GM18502 (cell line): ENCODE data around the gene SLCO2A1.

Source experiments
- ATAC-seq: cut with Tn5 transposase; IDR thresholded peaks from one replicate; pipeline ENCODE4 v1.9.1; 2021; ENCODE audit warnings: mild to moderate bottlenecking; ENCODE audit not compliant: unreplicated experiment, poor library complexity

The SLCO2A1 gene

DNA sequence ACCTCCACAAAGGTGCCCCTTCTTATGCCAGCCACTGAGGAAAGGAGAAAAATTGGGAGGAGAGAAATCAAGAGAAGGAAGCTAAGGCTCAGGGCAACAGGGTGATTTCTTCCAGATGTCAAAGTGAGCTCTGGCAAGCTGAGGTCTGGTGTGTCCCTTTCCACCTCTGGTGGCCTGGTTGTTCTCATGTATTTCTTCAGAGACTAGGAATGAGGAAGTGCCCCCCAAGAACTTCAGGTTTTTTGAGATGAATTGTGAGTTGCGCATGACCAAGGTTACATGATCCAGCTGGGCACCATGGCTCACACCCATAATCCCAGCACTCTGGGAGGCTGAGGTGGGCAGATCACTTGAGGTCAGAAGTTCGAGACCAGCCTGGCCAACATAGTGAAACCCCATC lies 139.7 kb downstream of the SLCO2A1 start:
- no peak for ATAC-seq

DNA sequence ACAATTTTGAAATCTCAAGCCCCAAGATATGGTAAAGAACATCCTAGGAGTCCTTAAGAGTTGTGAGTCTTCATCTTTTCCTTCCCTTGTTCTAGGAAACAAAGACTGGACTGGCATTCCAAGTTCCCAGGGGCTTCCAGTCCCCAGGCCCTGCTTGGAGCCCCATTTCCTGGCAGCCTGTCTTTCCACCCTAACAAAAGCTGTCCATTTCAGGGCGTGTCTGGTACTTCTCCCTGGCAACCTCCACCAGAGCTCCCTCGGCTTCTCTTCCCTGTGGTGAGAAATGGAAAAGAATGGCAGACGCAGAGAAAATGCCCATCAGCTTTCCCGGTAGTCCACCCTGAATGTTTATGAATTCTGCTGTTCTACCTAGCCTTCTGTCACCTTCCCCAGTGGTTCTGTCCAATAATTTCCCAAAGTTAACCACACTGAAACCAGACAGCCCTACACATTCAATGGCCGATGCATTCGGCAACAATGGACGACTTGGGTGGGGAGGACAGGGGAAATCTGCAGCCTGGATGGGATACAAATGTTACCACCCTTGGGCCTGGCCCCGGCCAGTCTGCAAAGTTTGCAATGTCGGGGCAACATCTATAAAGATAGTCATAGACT lies 140.9 kb downstream of the SLCO2A1 start:
- no peak for ATAC-seq

DNA sequence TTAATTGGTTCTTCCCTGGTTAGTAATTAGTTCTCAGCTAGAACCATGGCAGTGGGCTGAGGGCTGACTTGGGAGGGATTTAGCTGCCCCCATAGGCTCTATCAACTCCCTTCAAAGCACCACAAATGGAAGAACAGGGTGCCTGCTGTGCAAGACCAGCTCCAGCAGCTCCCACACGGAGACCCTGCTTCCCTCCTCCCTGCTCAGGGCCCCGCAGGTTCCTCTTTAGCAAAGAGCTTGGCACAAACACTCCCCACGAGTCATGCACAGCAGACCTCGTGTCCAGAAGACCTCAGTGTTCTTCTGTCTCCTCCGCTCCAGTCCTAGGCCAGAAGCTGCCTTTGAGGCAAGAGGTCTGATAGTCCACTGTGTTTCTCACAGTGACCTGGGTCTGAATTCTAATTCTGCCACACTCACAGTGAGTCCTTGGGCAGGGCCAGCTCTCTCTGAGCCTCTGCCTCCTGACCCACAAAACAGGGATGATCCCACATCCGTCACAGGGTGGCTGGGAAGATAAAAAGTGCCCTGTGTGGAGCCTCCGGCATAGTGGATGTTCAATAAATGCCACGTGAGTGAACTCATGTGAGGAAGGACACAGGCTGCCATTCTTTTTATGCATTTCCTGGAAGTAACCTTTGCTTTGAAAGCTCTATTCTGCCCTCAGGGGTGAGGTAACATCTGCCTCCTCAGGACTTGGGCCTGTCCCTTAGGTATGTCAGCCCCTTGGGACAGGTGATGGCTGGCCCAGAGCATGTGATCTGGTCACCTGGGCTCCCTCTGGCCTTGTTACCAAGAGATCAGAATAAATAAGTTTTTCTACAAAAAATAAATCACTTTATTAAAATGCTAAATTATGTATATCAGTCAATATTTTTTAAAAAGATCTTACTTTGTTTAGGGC lies 141.7 kb downstream of the SLCO2A1 start:
- ATAC-seq: no peak

DNA sequence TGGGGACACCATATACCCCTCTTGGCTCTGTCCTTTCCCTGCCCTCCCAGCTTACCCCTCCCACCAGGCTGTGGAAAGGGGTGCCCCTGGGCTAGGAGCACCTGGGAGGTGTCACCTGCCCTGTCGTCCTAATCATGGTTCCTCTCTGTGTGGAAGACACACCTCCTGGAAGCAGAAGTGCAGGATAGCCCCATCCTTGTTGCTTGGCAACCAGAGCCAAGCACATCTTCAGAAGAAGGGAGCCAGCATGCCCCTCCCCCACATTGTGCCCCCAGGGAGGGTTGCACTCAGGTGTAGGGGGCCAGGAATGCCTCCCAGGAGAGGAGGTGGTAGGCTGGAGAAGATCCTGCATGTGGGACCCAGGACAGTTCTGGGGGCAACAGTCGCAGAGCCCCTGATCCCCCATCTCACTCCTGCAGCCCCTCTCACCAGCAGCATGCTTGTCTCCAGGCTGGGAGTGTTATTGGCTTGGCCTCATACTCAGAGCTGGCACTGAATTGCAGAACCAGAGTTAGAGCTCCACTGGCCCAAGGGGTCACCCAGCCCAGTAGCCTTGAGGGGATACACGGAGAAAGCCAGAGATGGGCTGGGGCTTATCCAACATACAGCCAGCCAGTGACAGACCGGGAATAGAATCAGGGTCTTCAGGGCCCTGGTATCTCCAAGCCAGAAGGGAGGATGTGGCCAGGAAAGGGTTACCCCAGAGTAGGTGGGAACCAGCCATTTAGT lies 142.5 kb downstream of the SLCO2A1 start:
- no peak for ATAC-seq

DNA sequence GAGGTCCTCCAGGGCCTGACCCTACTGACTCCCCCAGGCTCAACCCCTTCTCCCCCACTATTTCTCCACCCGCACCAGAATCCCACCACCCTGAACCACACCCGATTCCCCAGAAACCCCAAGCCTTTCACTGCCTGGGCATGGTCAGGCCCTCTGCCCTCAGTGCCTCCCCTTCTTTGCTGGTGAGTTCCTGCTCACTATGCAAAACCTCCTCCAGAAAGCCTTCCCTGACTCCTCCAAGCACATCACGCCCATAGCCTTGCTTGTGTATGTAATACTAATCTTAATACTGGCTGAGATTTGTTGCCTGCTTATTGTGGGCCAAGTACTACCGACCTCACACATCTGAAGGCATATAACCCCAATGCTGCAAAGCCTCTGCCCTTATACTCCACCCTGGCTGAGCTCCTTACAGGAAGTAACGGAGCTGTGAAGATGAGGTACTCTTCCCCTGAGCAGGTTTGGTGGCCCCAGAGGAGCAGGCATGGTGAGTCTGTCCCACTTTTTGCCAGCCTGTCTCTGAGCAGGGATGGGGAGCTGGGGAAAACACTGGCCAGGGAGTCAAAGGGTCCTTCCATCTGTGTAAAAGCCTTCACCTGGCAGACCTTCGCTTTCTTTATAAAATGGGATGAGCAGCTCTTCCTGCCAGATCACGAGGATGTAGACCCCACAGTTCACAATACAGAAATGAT lies 143.5 kb downstream of the SLCO2A1 start:
- ATAC-seq: no peak

DNA sequence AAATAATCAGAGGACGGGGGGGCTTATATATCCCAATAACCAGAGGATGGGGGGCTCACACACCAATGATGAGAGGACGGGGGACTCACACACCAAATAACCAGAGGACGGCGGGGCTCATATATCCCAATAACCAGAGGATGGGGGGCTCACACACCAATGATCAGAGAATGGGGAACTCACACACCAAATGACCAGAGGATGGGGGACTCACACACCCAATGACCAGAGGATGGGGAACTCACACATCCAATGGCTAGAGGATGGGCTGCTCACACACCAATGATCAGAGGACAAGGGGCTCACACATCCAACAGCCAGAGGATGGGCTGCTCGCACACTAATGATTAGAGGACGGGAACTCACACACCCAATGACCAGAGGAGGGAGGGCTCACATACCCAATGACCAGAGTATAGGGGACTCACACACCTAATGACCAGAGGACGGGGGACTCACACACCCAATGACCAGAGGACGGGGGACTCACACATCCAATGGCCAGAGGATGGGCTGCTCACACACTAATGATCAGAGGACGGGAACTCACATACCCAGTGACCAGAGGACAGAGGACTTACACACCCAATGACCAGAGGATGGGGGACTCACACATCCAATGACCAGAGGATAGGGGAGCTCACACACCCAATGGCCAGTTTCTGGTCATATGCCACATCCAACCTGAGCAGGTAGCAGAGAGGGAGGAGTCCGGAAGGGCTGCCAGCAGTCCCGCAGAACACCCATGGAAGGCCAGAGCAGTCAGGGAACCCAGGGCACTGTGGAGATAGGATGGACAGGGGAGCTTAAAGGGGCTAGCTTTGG lies 144.6 kb downstream of the SLCO2A1 start:
- no peak for ATAC-seq

DNA sequence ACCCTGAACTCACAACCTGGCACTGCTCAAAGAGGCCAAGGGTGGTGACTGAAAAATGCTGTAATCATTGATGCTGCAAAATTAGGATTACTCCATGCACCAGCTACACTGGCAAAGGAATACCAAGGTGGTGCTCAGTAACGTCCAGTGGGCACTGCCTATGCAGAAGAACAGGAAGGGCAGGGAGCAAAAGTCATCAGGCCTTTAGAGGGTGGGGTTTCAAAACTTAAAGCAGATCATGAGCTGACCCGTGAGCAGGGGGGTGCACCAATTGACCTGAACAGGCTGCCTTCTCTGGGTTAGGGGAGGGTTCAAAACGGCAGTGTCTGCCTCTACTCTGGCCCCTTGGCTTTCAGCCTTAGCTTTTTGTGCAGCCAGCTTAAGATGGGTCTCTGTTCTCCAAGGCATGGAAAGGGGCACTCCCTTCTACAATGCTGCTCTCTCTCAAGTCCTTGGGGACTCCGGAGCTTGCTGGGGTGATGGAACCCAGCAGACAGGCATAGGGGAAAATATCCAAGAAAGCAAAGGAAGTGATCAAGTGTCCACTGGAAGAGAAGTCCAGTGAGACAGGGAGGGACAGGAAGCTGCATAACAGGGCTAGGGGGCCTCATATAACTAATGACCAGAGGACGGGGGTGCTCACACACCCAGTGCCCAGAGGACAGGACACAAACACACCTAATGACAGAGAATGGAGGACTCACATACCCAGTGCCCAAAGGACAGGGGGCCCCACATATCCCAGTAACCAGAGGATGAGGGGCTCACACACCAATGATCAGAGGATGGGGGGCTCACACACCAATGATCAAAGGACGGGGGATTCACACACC lies 145.5 kb downstream of the SLCO2A1 start:
- no peak for ATAC-seq

DNA sequence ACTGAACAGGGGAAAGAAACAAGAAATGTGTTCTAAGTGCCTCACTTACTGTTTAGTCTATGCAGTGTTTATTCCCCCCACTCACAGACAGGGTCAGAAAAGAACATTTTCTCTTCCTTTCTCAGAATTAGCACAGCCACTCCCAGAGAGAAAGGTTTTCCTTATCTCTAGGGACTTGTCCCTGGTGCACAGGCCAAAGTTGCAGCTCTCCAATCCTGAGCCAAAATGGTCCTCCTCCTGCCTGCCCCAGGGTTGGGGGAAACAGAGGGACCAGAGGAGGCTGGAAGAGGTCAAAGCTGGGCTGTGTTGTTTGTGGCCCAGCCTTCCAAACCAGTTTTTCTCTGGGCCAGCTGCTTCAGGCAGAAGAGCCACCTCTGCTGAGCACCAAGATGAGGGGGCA lies 146.1 kb downstream of the SLCO2A1 start:
- no peak for ATAC-seq

DNA sequence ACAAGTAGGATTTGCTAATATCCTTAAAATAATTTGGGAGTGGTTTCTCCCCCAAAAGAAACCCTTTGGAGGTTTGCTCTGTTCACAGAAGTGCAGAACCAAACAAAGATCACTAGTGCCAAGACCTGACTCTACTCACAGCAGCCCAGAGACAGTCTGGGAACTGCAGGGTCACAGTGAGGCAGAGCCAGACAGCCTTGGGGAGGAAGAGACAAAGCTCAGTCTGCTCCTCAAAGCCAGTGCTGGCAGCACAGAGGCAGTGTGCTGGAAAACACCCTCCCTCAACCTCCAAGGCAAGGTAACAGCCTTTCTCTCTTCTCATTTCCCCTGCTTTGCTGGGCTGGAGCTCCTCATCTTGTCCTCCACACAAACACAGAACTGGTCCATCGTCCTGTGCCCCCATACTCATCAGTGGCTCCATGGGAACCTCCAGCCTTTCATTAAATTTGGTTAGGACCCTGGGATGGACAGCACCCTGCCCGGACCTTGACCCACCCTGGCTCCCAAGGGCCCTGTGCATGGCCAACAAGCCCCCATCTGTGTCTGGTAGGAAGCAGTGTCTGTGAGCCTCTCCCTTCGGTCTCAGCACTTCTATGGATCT lies 146.6 kb downstream of the SLCO2A1 start:
- ATAC-seq: no peak

DNA sequence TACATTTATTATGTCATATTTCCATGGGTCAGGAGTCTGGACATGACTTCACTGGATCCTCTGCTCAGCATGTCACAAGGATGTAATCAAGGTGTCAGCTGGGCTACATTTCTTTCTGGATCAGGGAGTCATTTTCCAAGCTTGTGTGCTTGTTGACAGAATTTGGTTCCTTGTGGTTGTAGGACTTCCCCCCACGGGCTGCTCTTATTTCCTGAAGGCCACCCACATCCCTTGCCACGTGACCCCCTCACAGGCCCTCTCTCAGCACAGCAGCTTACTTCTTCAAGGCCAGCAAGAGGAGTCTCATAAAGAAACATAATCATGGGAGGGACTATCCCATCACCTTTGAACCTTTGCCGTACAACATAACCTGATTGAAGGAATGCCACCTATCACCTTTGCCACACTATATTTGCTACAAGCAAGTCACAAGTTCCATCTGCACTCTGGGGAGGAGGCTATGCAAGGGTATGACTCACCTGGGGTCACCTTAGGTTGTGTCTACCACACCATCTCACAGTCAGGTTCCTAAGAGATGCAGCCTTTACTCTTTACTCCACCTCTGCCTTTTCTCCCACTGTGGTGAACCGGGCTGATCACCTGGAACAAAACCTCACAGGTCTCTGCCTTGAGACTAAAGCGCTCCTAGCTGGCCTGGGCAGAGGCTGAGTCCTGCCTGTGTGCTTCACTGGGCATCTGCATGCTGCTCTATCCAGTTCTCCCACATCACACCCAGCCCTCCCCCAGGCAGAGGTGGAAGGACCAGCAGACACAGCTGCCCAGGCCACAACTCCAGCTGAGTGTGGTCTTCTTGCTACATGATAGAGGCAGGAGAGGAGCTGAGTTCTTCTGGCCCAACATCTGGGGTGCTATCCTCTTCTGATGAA lies 147.5 kb downstream of the SLCO2A1 start:
- ATAC-seq: no peak

DNA sequence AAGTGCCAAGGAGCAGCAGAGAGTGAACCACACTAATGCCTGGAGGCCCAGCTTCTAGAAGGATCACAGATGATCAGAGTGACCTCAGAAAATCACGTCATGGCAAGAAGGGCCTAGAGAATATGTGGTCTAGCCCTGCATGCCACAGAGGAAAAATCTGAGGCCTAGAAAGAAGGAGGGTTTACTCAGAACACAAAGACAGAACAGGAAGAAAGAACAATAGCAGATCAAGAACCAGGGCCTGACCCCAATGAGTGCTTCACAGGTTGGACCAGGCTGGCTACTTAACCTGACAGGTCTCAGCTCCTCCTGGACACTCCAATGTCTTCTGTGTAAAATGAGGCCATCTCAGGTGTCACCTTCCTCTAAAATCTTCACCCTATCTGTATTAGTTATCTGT lies 148.2 kb downstream of the SLCO2A1 start:
- no peak for ATAC-seq

DNA sequence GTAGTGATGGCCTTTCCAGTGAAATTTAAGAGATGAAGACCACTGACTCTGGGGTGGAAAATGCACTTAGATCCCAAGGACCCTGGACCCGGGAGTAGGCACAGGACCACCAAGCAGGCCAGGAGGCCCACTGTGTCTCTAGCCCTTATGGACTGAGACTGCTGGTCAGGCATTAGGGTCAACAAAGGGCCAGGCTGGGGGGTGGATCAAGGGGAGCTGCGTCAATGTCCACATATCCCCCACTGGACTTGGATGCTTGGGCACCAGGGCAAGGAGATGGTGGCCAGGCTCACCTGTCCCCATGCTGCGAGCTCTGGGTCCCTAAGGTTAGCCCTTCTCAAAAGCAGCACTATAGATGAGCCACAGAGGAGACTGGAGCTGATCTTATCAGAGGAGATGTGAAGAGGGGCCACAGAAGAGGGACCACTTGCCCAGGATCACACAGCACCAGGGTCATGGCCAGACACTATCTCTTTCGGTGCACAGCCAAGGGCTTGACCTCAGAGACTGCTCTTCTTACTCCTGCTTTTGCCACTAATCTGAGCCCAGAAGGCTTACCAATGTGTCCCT lies 148.8 kb downstream of the SLCO2A1 start:
- ATAC-seq: no peak

DNA sequence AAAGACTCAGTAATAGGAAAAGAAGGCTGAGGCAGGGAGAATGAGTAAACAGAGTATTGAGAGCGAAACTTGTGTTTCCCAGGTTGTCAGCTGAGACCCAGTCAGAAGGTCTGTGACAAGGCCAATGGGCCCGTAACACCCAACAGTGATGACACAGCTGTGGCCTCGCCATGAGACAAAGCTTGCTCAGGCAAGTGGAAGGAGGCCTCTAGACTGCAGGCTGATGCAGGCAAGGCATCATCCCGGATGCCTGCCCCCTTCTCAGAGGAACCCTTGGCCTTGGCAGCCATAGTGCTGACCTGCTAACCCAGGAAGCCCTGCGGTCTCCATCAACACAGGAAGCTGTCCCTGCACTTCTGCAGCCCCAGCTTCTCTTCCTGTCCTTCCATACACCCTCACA lies 149.4 kb downstream of the SLCO2A1 start:
- no peak for ATAC-seq

DNA sequence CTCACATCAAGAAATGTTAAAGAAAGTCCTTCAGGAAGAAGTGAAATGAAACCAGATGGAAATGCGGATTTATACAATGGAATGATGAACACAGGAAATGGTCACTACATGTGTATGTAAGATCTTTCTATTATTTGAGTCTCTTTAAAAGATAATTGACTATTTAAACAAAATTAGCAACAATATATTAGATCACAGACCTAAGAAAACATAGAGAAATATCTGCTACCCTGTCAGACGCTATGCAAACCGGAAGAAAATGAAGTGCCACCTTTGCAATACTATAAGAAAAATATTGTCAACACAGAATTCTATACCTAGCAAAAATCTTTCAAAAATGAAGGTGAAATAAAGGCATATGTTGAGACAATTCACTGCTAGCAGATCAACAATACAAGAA lies 151.2 kb downstream of the SLCO2A1 start:
- no peak for ATAC-seq
